IPS-18c (cell line): Measurements from ENCODE around the gene EME2.

Experiments used
- H3K4me3 ChIP-seq: 2 replicates; pipeline ENCODE4 v1.7.0; 2013; ENCODE audit warnings: low read depth, mild to moderate bottlenecking, low read length, moderate library complexity; ENCODE audit not compliant: insufficient read depth
- H3K9me3 ChIP-seq: one replicate; pipeline ENCODE4 v1.6.1; 2013; ENCODE audit warnings: mild to moderate bottlenecking, low read length, moderate library complexity; ENCODE audit not compliant: control insufficient read depth, insufficient read depth

EME2 gene

DNA sequence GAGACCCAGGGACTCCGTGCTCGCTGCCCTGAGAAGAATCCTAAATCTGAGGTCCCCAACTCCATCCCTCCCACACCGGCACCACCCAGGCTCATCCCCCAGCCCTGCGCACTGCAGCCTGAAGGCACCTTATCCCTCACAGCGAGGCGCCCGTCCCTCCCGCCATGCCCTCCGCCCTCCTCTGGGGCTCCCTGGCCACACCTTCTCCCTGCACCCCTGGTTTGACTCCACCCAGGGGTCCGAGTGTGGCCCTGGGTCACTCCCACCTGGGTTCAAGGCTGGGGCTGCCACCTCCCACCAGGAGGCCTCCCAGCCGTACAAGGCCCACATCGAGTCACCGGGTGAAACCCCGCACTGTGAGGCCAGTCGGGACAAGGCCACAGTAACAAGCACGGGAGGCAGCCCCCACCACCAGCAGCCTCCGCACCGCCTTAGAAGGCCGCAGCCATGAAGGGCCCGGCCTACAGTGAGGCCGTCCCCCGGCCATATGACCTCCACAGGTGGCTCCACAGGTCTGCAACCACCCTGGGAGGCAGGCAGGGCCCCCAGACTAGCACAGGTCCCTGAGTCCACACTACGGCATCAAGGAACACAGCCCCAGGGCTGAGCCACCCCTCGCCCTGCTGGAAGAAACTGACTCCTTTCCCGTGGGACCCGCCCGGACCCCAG, 45.7 kb downstream of the EME2 start:
- H3K4me3 ChIP-seq = no peak overlapping the region
- H3K9me3 ChIP-seq = no peaks in the 10 kb centered on the region

DNA sequence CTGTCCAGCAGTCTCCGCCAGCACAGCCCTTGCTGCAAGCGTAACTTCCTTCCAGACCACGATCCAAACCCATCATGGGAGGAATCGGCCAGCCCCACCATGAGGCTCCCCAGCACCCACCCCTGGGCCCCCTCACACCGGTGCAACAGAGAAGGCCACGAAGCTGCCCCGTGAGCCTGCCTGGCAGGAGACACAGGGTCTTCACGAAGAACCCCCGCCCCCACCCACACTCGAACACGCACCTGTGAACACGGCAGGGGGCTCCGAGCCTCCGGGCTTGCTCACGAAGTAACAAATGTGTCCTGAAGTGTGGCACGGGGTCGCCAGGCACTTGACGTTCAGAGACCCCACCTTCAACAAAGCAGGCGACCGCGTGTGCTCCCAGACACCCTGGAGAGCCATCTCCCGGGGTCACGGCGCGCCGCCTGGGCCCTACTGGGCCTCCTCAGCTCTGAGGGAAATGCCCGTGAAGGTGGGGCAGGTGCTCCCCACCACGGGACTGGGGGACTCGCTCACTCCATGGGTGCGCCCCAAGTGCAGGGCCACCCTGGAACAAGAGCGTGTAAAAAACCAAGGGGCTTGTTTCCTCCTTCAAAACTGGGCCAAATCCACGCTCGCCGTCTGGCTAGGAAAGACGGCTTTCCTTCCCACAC, 46.4 kb downstream of the EME2 start:
- no peaks in the 10 kb centered on the region for H3K9me3 ChIP-seq
- no peak overlapping the region for H3K4me3 ChIP-seq

DNA sequence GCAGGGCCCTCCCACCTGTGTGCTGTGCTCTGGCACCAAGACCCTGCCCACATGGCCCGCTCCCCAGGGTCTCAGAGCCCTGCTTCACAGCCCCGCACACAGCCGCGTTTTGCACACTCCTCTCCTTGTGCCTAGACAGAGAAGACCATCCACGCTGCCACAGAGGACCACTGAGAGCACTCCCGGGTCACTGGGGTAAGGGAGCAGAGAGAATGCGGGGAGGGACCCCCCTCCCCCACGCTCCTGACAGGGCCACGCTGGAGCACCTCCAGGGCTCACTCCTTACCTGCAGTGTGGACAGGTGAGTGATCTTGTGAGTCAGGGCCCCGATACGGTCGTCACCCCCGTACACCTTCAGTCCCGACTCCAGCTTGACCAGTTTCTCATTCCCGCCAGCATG, 47.0 kb downstream of the EME2 start:
- no peak overlapping the region for H3K4me3 ChIP-seq
- no peaks in the 10 kb centered on the region for H3K9me3 ChIP-seq

DNA sequence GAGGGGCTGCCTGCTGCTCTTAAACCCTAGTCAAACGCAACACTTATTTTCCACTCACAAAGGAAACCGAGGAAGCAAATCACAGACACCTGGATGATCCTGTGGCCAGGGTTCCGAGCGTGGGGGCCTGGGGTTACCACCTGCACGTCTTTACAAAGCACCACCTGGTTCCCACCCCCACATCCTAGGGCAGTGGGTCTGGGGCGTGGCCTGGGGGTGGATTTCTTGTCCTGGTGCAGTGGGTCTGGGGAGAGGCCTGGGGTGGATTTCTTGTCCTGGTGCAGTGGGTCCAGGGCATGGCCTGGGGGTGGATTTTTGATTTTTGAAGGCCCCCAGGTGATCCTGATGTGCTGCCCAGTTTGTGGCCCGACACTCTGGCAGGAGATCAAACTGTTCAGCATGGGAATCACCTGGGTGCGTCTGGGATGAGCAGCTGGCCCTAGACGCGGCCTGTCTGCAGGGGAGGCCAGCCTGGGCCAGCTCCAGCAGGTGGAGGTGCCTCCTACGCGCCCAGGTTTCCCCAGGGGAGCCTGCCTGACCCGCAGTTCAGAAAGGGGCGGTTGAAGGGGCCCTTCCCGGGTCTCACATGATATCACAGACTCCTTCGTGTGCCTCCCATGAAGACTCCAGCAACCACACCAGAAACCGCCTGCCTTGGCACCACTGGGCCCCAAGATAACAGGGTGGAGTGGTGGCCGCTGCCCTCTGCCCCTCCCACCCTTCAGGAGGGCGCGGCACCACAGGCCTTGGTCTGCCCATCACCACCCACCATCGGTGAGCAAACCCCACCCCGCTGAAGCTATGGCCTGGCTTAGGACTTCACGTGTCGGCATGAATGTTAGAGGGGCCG, 47.7 kb downstream of the EME2 start:
- no peak overlapping the region for H3K4me3 ChIP-seq
- H3K9me3 ChIP-seq = no peaks in the 10 kb centered on the region

DNA sequence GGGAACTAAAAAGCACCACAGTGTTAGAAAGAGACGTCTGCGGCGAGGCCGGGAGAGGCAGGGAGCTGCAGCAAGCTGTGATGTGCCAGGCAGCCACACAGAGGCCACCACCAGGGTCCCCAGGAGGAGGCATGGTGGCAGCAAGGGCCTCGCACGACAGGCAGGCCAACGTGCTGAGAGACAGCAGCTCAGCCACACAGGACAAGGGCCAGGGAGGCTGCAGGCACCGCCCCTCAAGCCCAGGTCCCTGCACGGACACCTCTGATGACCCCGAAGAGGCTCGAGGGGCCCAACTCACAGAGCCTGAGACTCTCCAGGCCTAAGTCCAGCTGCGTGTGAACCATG, 48.3 kb downstream of the EME2 start:
- H3K9me3 ChIP-seq = no peaks in the 10 kb centered on the region
- H3K4me3 ChIP-seq = no peak overlapping the region

DNA sequence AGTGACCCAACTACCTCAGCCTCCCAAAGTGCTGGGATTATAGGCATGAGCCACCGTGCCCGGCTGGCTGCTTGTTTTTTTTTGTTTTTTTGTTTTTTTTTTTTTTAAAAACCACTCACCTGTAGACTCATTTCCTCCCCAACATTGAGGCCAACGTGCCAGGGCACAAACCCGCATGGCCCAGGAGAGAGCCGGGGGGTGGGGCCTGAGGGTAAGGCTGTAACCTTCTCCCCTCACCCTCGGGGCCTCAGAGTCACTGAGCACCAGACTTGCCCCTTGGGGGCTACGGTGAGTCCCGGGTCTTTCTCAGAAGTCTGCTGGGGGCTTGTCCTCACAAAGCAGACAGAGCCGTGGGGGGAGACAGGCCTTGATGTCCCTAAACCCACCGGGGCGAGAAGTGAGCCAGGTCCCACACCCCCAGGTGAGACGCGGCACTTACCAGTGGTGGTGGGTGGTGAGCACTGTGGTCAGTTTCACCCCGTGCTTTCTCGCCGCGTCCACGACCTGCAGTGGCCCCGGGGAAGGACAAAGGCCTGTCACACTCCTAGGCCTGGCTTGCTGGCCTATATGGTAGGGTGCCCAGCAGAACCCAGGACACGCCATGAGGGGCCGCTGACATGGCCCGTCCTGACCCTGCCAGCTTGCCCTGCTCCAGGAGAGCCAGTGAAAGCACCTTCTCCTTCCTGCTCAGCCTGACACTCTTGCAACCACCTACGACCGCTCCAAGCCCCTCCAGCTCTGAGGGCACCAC, 49.4 kb downstream of the EME2 start:
- H3K9me3 ChIP-seq = peaks cover 2% of the 10 kb centered on the region
- no peak overlapping the region for H3K4me3 ChIP-seq

DNA sequence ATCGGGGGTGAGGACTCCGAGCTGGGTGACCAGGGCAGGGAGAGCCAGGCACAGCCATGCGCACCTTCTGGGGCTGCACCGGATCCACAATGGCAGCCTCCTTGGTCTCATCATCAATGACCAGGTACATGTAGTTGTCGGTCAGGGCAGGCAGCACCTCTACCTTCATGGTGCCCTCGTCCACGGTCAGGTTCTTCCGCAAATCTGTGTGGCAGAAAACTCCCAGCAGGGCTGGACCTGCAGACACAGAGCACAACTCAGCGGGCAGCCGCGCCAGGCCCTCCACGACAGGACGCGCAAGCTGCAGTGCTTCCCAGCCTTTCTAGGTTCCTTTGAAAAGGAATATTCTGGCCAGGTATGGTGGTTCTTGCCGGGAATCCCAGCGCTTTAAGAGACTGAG, 50.2 kb downstream of the EME2 start:
- H3K4me3 ChIP-seq = no peak overlapping the region
- peaks cover 2% of the 10 kb centered on the region for H3K9me3 ChIP-seq

DNA sequence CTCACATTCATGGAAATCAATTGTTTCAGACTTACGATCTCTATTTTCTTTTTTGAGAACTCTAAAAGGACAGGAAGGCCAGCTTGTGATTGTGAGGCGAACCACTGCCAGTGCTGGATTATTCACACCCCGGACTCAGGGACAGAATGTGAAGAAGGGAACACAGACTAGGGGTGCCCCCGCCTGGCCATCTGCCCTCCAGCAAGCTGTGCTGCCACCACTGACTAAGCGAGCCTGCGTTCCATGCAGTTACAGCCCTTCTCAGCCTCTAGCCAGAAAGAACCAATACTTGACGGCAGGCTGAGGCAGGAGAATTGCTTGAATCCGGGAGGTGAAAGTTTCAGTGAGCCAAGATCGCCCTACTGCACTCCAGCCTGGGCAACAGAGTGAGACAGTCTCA, 51.2 kb downstream of the EME2 start:
- H3K9me3 ChIP-seq = peaks cover 2% of the 10 kb centered on the region
- no peak overlapping the region for H3K4me3 ChIP-seq

DNA sequence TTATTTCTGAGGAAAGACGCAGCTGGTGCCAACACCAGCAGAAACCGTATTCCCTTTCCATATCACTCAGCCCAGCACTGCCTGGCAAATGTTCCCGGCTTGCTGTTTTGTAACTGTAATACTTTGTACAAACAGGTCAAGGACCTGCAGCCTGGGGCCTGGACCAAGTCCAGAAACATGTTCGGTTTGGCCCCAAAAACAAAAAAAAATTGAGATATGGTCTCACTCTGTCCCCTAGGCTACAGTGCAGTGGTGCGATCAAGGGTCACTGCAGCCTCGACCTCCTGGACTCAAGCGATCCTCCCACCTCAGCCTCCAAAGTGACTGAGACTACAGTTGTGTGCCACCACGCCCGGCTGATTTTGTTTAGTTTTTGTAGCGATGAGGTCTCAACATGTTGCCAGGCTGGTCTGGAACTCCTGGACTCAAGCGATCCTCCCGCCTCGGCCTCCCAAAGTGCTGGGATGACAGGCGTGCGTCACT, 52.8 kb downstream of the EME2 start:
- peaks cover 2% of the 10 kb centered on the region for H3K9me3 ChIP-seq
- peak overlapping the region; percentile 55; the same call in 1 of the 2 replicates for H3K4me3 ChIP-seq
